CD4-positive, CD25-positive, alpha-beta regulatory T cell (primary cell): ENCODE measurements around the gene BICRA. TPM values are rescaled to one million over a fixed set of nuclear protein-coding genes. Genes with fewer than 3 reads are reported as not detected.

Experiments
- ATAC-seq, 2 donors: fragments of 150-1000 bp; cut with Tn5 transposase; one replicate each; pipeline ENCODE4 v1.10.0; 2021; ENCODE audit warnings: low read depth in 2 of 2, moderate number of reproducible peaks in 2 of 2, moderate library complexity in 1 of 2
- DNase-seq, 3 donors: peaks; one replicate each; pipeline versions ENCODE4 v3.0.0 to v3.0.0-alpha.2; 2012 to 2022; ENCODE audit warnings: mixed read lengths in 1 of 3
- H3K27ac ChIP-seq: one replicate; pipeline ENCODE4 v1.7.0; 2013; ENCODE audit warnings: mild to moderate bottlenecking, low read length; ENCODE audit not compliant: insufficient read depth, poor library complexity, severe bottlenecking
- H3K27me3 ChIP-seq: one replicate; pipeline ENCODE4 v1.7.0; 2013; ENCODE audit warnings: low read length; ENCODE audit not compliant: control insufficient read depth, insufficient read depth
- H3K36me3 ChIP-seq: one replicate; pipeline ENCODE4 v1.7.0; 2013; ENCODE audit warnings: mild to moderate bottlenecking, low read length, moderate library complexity; ENCODE audit not compliant: control insufficient read depth, insufficient read depth
- H3K4me1 ChIP-seq: 2 replicates; pipeline ENCODE4 v1.7.0; 2013; ENCODE audit warnings: mild to moderate bottlenecking, low read length; ENCODE audit not compliant: insufficient read depth, control insufficient read depth, poor library complexity, severe bottlenecking
- H3K4me3 ChIP-seq: one replicate; pipeline ENCODE4 v1.7.0; 2013; ENCODE audit warnings: low read depth, mild to moderate bottlenecking, low read length, moderate library complexity
- H3K9me3 ChIP-seq, 2 experiments: 1 replicate in 1 of 2; 2 replicates in 1 of 2; pipeline ENCODE4 v1.7.0; 2013; ENCODE audit warnings: low read length in 2 of 2, mild to moderate bottlenecking in 1 of 2, moderate library complexity in 1 of 2; ENCODE audit not compliant: control insufficient read depth in 2 of 2
- H3K27ac Mint-ChIP-seq, 3 donors: one replicate each; pipeline ENCODE4 v1.8.0; 2020 to 2022; ENCODE audit warnings: mild to moderate bottlenecking in 3 of 3, mixed read lengths in 3 of 3, moderate library complexity in 2 of 3
- H3K27me3 Mint-ChIP-seq: one replicate; pipeline ENCODE4 v1.8.0; 2022; ENCODE audit warnings: mild to moderate bottlenecking, mixed read lengths
- H3K36me3 Mint-ChIP-seq: one replicate; pipeline ENCODE4 v1.8.0; 2020; ENCODE audit warnings: mixed read lengths
- H3K4me1 Mint-ChIP-seq, 4 donors: one replicate each; pipeline ENCODE4 v1.8.0; 2020 to 2022; ENCODE audit warnings: mixed read lengths in 4 of 4, mild to moderate bottlenecking in 1 of 4
- H3K4me3 Mint-ChIP-seq, 4 donors: one replicate each; pipeline ENCODE4 v1.8.0; 2020 to 2022; ENCODE audit warnings: mild to moderate bottlenecking in 4 of 4, mixed read lengths in 4 of 4, moderate library complexity in 3 of 4
- H3K9me3 Mint-ChIP-seq, 7 donors: one replicate each; pipeline ENCODE4 v1.8.0; 2020 to 2022; ENCODE audit warnings: mixed read lengths in 7 of 7, mild to moderate bottlenecking in 3 of 7, moderate library complexity in 2 of 7
- polyA plus RNA-seq, 4 donors: library from polyadenylated mRNA; unstranded; fragments of 300-500 nt; fragmentation: Illumina TruSeq; gene quantifications; one replicate each; pipeline ENCODE4 v1.2.3, GENCODE V29; 2021
- total RNA-seq: library from RNA; stranded (reverse); gene quantifications from one replicate; pipeline ENCODE4 v1.2.3, GENCODE V29; 2022

The BICRA gene
- total RNA-seq: 43.8 TPM
- polyA plus RNA-seq: under 1 TPM; 0.25 to 0.75 (median 0.49) TPM

DNA sequence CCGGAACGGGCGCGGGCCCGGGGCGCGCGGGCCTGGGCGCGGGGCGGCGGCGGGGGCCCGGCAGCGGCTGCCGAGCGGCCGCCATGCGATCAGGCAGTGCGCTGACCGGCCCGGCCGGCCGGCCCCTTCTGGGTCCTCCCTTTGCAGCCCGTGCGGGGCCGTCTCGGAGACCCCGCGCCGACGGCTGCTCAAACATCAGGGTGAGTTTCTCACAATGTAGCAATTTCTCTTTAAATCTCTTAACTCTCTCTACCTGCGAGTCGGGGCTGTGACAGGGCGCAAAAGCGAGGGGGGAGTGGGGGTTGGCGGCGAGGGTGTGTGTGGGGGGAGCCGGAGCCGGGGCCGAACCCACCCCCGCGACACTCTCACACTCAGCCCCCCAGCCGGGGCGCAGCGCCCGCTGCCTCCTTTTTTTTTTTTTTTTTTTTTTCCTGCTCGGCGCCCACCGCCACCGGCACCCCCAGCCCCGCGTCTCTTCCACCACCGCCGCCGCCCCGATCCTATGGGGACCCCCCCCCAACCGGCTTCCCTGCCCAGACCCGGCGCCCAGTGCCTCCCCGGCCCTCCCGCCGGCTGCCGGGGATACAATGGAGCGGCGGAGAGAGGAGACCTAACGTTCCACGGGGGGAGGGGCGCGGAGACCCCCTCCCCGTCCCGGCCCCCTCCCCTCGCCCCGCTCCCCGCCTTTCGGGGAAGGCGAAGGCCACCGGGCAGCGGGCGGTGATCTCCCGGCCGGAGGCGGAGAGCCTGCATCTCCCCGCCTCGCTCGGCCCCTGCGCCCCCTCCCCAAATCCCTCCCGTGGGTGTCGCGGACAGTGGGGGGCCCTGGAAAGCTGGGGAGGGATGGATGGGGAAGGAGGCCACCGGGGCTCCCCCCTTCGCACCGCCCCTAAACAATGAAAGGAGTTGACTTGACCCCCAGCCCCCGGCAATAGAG lies at the start of gene BICRA:
BICRA (plus strand) TSS at position 166 of the 937 bp plus-strand sequence. CDS start 64,441 bp downstream, outside the sequence.
- H3K36me3 ChIP-seq: peaks cover 4% of the 10 kb centered on the region
- Mint-ChIP-seq H3K27me3 (peaks cover 10% of the 10 kb centered on the region), H3K4me1 (peaks cover 12 to 49% (median 28%) of the 10 kb centered on the region in 4 donors), H3K9me3 (peaks cover 0 to 3% (median 0%) of the 10 kb centered on the region in 7 donors), H3K4me3 (peak within 1 kb of the TSS; percentile 93 to 96 (median 94)), H3K36me3 (peaks cover 7% of the 10 kb centered on the region), H3K27ac (peak within 1 kb of the TSS; percentile 78 to 96 (median 87))
- H3K27ac ChIP-seq: peak within 1 kb of the TSS; percentile 88
- DNase-seq: peak; percentile 74 to 89 (median 84)
- peak within 1 kb of the TSS; percentile 69 for H3K4me3 ChIP-seq
- H3K27me3 ChIP-seq: no peaks in the 10 kb centered on the region
- ATAC-seq: peak; percentile 69 to 74
- H3K9me3 ChIP-seq: no peaks in the 10 kb centered on the region
- H3K4me1 ChIP-seq: peaks cover 32% of the 10 kb centered on the region

DNA sequence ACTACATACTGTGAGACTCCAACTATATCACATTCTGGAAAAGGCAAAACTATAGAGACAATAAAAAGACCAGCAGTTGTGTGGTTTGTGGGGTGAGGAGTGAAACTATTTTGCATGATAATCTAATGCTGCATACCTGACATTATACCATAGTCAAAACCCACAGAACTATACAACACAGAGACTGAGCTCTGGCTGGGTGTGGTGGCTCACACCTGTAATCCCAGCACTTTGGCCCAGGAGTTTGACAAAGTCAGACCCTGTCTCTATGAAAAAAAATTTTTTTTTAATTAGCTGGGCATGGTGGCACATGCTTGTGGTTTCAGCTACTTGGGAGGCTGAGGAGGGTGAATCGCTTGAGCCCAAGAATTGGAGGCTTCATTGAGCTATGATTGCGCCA lies 47.9 kb upstream of the BICRA start:
- ATAC-seq (no peak), DNase-seq (no peak)
- H3K4me1 Mint-ChIP-seq: peaks cover 0 to 3% (median 0%) of the 10 kb centered on the region in 4 donors
- H3K4me3 Mint-ChIP-seq: no peak overlapping the region
- Histone ChIP-seq H3K4me1 (no peaks in the 10 kb centered on the region), H3K27me3 (no peaks in the 10 kb centered on the region), H3K4me3 (no peak overlapping the region), H3K36me3 (no peaks in the 10 kb centered on the region), H3K9me3 (no peaks in the 10 kb centered on the region), H3K27ac (no peak overlapping the region)
- H3K27me3 Mint-ChIP-seq: no peaks in the 10 kb centered on the region
- no peak overlapping the region for H3K27ac Mint-ChIP-seq
- peaks cover 4% of the 10 kb centered on the region for H3K36me3 Mint-ChIP-seq
- no peaks in the 10 kb centered on the region for H3K9me3 Mint-ChIP-seq

DNA sequence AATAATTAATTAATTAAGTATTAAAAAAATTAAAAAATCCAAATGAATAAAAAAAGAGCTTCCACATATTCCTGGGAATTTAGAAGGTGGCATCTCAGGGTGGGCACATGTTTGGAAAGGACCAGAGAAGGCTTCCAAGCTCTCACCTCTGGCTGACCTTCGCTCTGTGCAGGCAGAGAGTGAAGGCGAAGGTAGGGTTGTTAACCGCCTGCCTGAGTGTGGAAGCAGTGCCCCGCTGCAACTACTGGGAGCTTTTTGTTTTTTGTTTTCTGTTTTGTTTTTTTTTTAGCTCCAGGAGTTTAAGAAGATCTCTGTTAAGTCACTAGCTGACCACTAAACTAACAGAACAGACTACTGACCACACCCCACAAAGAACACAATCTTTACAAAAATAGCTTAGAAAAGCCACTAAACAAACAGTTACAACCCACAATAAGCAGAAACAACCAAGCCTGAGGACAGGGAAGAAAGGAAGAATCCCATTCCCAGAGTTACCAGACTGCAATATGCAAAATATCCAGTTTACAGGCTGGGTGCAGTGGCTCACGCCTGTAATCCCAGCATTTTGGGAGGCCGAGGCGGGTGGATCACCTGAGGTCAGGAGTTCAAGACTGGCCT lies 47.4 kb upstream of the BICRA start:
- Mint-ChIP-seq H3K4me3 (no peak overlapping the region), H3K36me3 (peaks cover 4% of the 10 kb centered on the region), H3K9me3 (no peaks in the 10 kb centered on the region), H3K27ac (no peak overlapping the region), H3K27me3 (no peaks in the 10 kb centered on the region), H3K4me1 (peaks cover 0 to 3% (median 0%) of the 10 kb centered on the region in 4 donors)
- ATAC-seq: no peak
- Histone ChIP-seq H3K27ac (no peak overlapping the region), H3K27me3 (no peaks in the 10 kb centered on the region), H3K4me3 (no peak overlapping the region), H3K9me3 (no peaks in the 10 kb centered on the region), H3K4me1 (no peaks in the 10 kb centered on the region), H3K36me3 (no peaks in the 10 kb centered on the region)
- no peak for DNase-seq

DNA sequence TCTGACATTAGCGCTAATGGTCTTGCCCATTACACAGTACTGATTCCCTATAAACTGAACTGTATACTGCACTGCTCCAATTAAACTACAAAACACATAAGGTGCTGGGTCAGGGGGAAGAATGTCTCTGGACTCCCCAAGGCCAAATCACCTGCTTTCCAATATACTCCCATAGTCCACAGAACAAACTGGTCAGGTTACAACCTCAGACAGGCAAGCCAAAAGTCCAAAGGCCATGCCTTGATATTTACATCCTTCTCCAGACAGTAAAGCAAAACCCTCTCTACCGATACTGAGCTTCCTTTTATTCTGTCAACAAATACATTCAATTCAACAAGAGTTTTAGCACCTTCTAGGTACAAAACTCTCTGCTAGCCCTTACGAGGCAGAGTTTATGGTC lies 44.9 kb upstream of the BICRA start:
- H3K9me3 Mint-ChIP-seq: peaks cover 0 to 2% (median 0%) of the 10 kb centered on the region in 7 donors
- Histone ChIP-seq H3K4me3 (no peak overlapping the region), H3K36me3 (no peaks in the 10 kb centered on the region), H3K27ac (no peak overlapping the region), H3K4me1 (no peaks in the 10 kb centered on the region), H3K27me3 (no peaks in the 10 kb centered on the region), H3K9me3 (no peaks in the 10 kb centered on the region)
- H3K4me1 Mint-ChIP-seq: peaks cover 0 to 3% (median 0%) of the 10 kb centered on the region in 4 donors
- DNase-seq: no peak
- H3K36me3 Mint-ChIP-seq: no peaks in the 10 kb centered on the region
- H3K27me3 Mint-ChIP-seq: no peaks in the 10 kb centered on the region
- H3K27ac Mint-ChIP-seq: no peak overlapping the region
- ATAC-seq: no peak
- H3K4me3 Mint-ChIP-seq: no peak overlapping the region

DNA sequence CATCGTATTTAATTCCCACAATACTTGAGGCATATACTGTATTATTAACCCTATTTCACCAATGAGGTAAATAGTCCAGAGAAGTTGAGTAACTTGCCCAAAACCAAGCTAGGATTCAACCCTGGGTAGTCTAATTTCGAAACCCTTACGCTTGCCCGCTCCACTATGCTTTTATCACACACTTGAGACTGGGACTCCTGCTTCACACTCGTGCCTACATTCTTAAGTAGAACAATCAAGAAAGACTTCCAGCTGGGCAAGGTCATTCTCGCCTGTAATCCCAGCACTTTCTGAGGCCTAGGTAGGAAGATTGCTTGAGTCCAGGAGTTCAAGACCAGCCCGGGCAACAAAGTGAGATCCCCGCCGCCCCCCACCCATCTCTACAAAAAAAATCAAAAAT lies 39.6 kb upstream of the BICRA start:
- H3K27ac Mint-ChIP-seq: no peak overlapping the region
- H3K36me3 Mint-ChIP-seq: no peaks in the 10 kb centered on the region
- H3K9me3 ChIP-seq: no peaks in the 10 kb centered on the region
- H3K4me1 ChIP-seq: peaks cover 11% of the 10 kb centered on the region
- peaks cover 0 to 2% (median 0%) of the 10 kb centered on the region in 7 donors for H3K9me3 Mint-ChIP-seq
- peaks cover 7% of the 10 kb centered on the region for H3K27me3 Mint-ChIP-seq
- no peak overlapping the region for H3K4me3 Mint-ChIP-seq
- no peak for DNase-seq
- H3K4me1 Mint-ChIP-seq: peaks cover 0 to 18% (median 7%) of the 10 kb centered on the region in 4 donors
- no peaks in the 10 kb centered on the region for H3K36me3 ChIP-seq
- ATAC-seq: no peak
- no peak overlapping the region for H3K27ac ChIP-seq
- H3K4me3 ChIP-seq: no peak overlapping the region
- no peaks in the 10 kb centered on the region for H3K27me3 ChIP-seq

DNA sequence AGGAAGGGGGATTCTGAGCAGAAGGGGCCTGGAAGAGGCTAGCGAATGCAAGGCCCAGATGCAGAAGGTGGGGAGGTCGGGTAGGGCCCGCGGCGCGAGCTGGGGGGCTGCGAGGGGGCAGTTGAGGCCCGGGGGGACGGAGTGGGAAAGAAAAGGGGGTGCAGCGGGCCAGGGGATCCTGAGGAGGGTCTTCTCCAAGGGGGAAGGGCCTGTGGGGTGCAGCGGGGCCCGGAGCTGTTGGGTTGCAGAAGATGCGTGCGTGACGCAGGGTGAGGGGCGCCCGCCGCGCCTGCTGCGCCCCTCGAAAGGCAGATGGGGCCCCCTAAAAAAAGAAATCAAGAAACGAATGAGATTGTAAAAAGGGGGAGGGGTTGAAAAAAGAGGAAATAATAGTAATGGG lies 36.3 kb upstream of the BICRA start:
- no peaks in the 10 kb centered on the region for H3K36me3 Mint-ChIP-seq
- DNase-seq (no peak), ATAC-seq (no peak)
- peak overlapping the region; percentile 47 to 84 (median 60) for H3K4me3 Mint-ChIP-seq
- H3K36me3 ChIP-seq: no peaks in the 10 kb centered on the region
- peaks cover 0 to 2% (median 0%) of the 10 kb centered on the region in 7 donors for H3K9me3 Mint-ChIP-seq
- H3K4me1 ChIP-seq: peaks cover 26% of the 10 kb centered on the region
- H3K9me3 ChIP-seq: no peaks in the 10 kb centered on the region
- H3K4me1 Mint-ChIP-seq: peaks cover 7 to 42% (median 21%) of the 10 kb centered on the region in 4 donors
- no peaks in the 10 kb centered on the region for H3K27me3 ChIP-seq
- H3K27ac ChIP-seq: no peak overlapping the region
- no peak overlapping the region for H3K4me3 ChIP-seq
- no peak overlapping the region for H3K27ac Mint-ChIP-seq
- peaks cover 14% of the 10 kb centered on the region for H3K27me3 Mint-ChIP-seq

DNA sequence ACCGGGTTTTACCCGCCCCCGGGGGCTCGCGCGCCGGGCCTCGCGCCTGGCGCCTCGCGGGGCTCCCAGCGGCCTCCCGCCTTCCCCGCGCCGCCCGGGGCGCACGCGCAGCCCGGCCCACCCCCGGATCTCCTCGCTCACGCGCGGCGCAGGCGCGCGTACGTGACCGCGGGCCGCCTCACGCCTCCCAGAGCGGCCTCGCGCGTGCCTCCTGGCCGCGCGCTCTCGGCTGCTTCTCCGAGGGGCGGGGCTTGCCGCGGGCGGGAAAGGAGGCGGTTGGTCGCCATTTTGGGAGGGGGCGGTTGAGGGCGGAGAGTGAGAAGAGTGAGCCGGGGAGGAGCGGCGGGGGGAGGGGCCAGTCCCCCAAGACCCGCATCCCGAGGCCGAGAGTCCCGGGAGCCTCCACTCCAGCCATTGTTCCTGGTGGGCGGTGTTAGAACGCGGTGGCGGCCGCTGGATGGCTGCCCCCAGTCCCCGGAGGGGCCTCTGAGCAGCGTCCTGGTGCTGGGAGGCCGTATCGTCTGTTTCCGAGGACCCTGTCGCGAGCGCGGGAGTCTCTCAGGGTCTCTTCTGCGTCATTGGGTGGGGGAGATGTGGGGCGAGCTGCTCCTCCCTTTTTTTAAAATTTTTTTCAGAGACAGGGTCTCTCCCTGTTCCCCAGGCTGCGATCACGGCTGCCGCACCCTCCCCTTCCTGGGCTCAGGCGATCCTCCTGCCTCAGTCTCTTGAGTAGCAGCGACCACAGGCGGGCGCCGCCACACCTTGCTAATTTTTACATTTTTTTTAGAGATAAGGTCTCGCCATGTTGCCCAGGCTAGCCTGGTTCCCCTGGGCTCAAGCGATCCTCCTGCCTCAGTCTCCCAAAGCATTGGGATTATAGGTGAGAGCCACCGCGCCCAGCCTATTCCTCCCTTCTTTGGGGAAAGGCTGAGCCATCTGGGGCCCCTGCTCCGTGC lies 35.6 kb upstream of the BICRA start, which contains the start of gene ZNF541:
ZNF541 (minus strand) TSS at position 78 of the 956 bp plus-strand sequence. CDS start 17,292 bp downstream, outside the sequence.
- Histone ChIP-seq H3K4me3 (no peak within 1 kb of the TSS), H3K9me3 (no peaks in the 10 kb centered on the region), H3K27me3 (no peaks in the 10 kb centered on the region), H3K27ac (peak within 1 kb of the TSS; percentile 57), H3K4me1 (peaks cover 34% of the 10 kb centered on the region), H3K36me3 (no peaks in the 10 kb centered on the region)
- Mint-ChIP-seq H3K4me3 (peak within 1 kb of the TSS; percentile 58 to 84 (median 78)), H3K9me3 (peaks cover 0 to 2% (median 0%) of the 10 kb centered on the region in 7 donors), H3K27me3 (peaks cover 17% of the 10 kb centered on the region), H3K36me3 (no peaks in the 10 kb centered on the region), H3K27ac (peak within 1 kb of the TSS in 2 of 3 donors; percentile 36 to 47), H3K4me1 (peaks cover 11 to 49% (median 25%) of the 10 kb centered on the region in 4 donors)
- peak; percentile 68 to 85 (median 78) for DNase-seq
- peak; percentile 85 to 88 for ATAC-seq
